Right lobe of liver (tissue), 6 donors: Measurements from ENCODE around the gene KDM4D. TPM values are rescaled to one million over a fixed set of nuclear protein-coding genes. Genes with fewer than 3 reads are reported as not detected.

ENCODE experiments used
- ATAC-seq, 4 donors: fragments of 200-7000 bp; cut with Tn5 transposase; one replicate each; pipeline ENCODE4 v1.9.1; 2020; ENCODE audit warnings: mild to moderate bottlenecking in 4 of 4, moderate library complexity in 4 of 4
- DNase-seq, 3 donors: peaks; one replicate each; pipeline ENCODE4 v3.0.0-alpha.2; 2020
- H3K27ac ChIP-seq, 3 donors: fragments of 200-600 bp; one replicate each; pipeline ENCODE4 v1.8.0; 2022
- H3K27me3 ChIP-seq, 2 donors: fragments of 200-600 bp; one replicate each; pipeline ENCODE4 v1.8.0; 2022
- H3K36me3 ChIP-seq, 4 donors: fragments of 200-600 bp; sonication (generic) in 1 of 4; one replicate each; pipeline versions ENCODE4 v1.5.1 to v1.8.0; 2017 to 2022; ENCODE audit warnings: control low read depth in 1 of 4
- H3K4me1 ChIP-seq, 4 donors: fragments of 200-600 bp; sonication (generic) in 1 of 4; one replicate each; pipeline versions ENCODE4 v1.5.1 to v1.8.0; 2017 to 2022; ENCODE audit warnings: control low read depth in 1 of 4
- H3K4me3 ChIP-seq, 3 donors: fragments of 200-600 bp; one replicate each; pipeline ENCODE4 v1.8.0; 2022
- H3K9me3 ChIP-seq, 4 donors: fragments of 200-600 bp; sonication (generic) in 1 of 4; one replicate each; pipeline versions ENCODE4 v1.5.1 to v1.8.0; 2017 to 2022; ENCODE audit warnings: control low read depth in 1 of 4
- CTCF ChIP-seq, 4 donors: fragments of 200-600 bp in 3 of 4; fragments of 450-650 bp in 1 of 4; IDR thresholded peaks; one replicate each; pipeline versions ENCODE4 v1.5.1 to v1.8.0; 2016 to 2022; ENCODE audit warnings: antibody characterized with exemption in 4 of 4, mild to moderate bottlenecking in 2 of 4
- POLR2A ChIP-seq: fragments of 450-650 bp; IDR thresholded peaks from one replicate; pipeline ENCODE4 v1.6.1; 2017; ENCODE audit warnings: antibody characterized with exemption, mild to moderate bottlenecking
- WGBS: methylation state at CpG from one replicate; pipeline ENCODE4 v1.1.6; 2018; ENCODE audit warnings: low coverage, low lambda C conversion rate; ENCODE audit not compliant: insufficient coverage; ENCODE audit errors: missing lambda C conversion rate; 5-methylcytosine and 5-hydroxymethylcytosine counted together
- intact Hi-C, 2 donors: fragments of 100-400 bp; cut with DNase I; formaldehyde crosslinking; loops; one replicate each; pipeline versions ENCODE4 v1.11.2 to v1.14.1; 2022
- total RNA-seq, 6 experiments: library from RNA; depleted of rRNA in 2 of 6; stranded (reverse); fragments of >200 nt in 2 of 6; fragmentation: NEBNext Ultra II Directional in 3 of 6; extraction: Animal tissue kit (Norgen Biotek cat#: 25700) in 3 of 6; gene quantifications; one replicate each; pipeline versions ENCODE4 v1.1.0 to v1.2.4, GENCODE V29; 2016 to 2023
- donor health status: DM: no; HTN: yes; CAD: no.
- donor health status: DM: no; HTN: no; CAD: no.
- donor health status: DM: no; HTN: no; CAD: no.
- donor health status: DM: no; HTN: yes; CAD: no.
- donor health status: DM: no; HTN: yes; CAD: no.

Gene KDM4D
- total RNA-seq, 6 experiments from 2014 or later: 0.07 to 0.80 (median 0.18) TPM

GRCh38 chr11:94961255-94961654 is 12.3 kb upstream of the KDM4D start:
- ATAC-seq (no peak), DNase-seq (no peak)
- Histone ChIP-seq H3K4me3 (no peak overlapping the region), H3K27ac (no peak overlapping the region), H3K4me1 (no peaks in the 10 kb centered on the region), H3K9me3 (no peaks in the 10 kb centered on the region), H3K27me3 (no peaks in the 10 kb centered on the region), H3K36me3 (peaks cover 5 to 57% (median 25%) of the 10 kb centered on the region in 4 donors)
- intact Hi-C loops: loop anchor here (10.0 kb wide), 2 partner anchors 336 to 814 kb away; no protein-coding TSS in a partner anchor
- WGBS: 100% methylated on average over 1 of the region's 1 CpG
- TF ChIP-seq CTCF (IDR thresholded peaks at IDR 0.05): no peak
- TF ChIP-seq POLR2A: no peak

- Histone ChIP-seq H3K27me3 (no peaks in the 10 kb centered on the region), H3K4me1 (no peaks in the 10 kb centered on the region), H3K9me3 (no peaks in the 10 kb centered on the region), H3K36me3 (peaks cover 8 to 93% (median 49%) of the 10 kb centered on the region in 4 donors), H3K27ac (no peak overlapping the region), H3K4me3 (no peak overlapping the region)
- no peak for DNase-seq
- intact Hi-C loops: loop anchor here (10.0 kb wide), 2 partner anchors 340 to 810 kb away; no protein-coding TSS in a partner anchor
- ATAC-seq: no peak
- 94% methylated on average over 4 of the region's 4 CpGs for WGBS
- TF ChIP-seq CTCF (IDR thresholded peaks at IDR 0.05): no peak
- TF ChIP-seq POLR2A: no peak
Measured at GRCh38 chr11:94964934-94965333, 8.6 kb upstream of the KDM4D start.

GRCh38 chr11:94968334-94968958 is 5.1 kb upstream of the KDM4D start:
- peaks cover 5 to 85% (median 48%) of the 10 kb centered on the region in 4 donors for H3K36me3 ChIP-seq
- 100% methylated on average over 1 of the region's 1 CpG for WGBS
- no peak for DNase-seq
- H3K4me3 ChIP-seq: no peak overlapping the region
- TF ChIP-seq CTCF (IDR thresholded peaks at IDR 0.05) (peak; percentile 47 to 62 (median 58)), POLR2A (no peak)
- intact Hi-C loops: loop anchor here (10.0 kb wide), 2 partner anchors 344 to 806 kb away; no protein-coding TSS in a partner anchor
- ATAC-seq: peak in 1 of 4 donors; percentile 42
- H3K4me1 ChIP-seq: peaks cover 0 to 10% (median 6%) of the 10 kb centered on the region in 4 donors
- H3K9me3 ChIP-seq: no peaks in the 10 kb centered on the region
- H3K27me3 ChIP-seq: no peaks in the 10 kb centered on the region
- H3K27ac ChIP-seq: no peak overlapping the region

GRCh38 chr11:94972700-94973098 is 810 bp upstream of the KDM4D start:
- ATAC-seq (no peak), DNase-seq (no peak)
- TF ChIP-seq CTCF (IDR thresholded peaks at IDR 0.05): no peak
- TF ChIP-seq POLR2A: no peak
- Histone ChIP-seq H3K4me1 (peaks cover 0 to 10% (median 6%) of the 10 kb centered on the region in 4 donors), H3K9me3 (no peaks in the 10 kb centered on the region), H3K27ac (no peak overlapping the region), H3K36me3 (peaks cover 5 to 43% (median 27%) of the 10 kb centered on the region in 4 donors), H3K4me3 (peak overlapping the region; percentile 71 to 90 (median 76)), H3K27me3 (no peaks in the 10 kb centered on the region)
- WGBS: 3% methylated on average over 5 of the region's 5 CpGs
- intact Hi-C loops: no loop called here
